Tibial nerve (tissue), 4 donors: Measurements from ENCODE around the gene STMP1. TPM values are rescaled to one million over a fixed set of nuclear protein-coding genes. Genes with fewer than 3 reads are reported as not detected.

Experiments
- DNase-seq, 2 donors: peaks; one replicate each; pipeline ENCODE4 v3.0.0-alpha.2; 2019; ENCODE audit warnings: low spot score in 2 of 2
- H3K27ac ChIP-seq, 4 donors: fragments of 200-600 bp; sonication (generic) in 3 of 4; one replicate each; pipeline ENCODE4 v1.5.1; 2017 to 2019; ENCODE audit warnings: mild to moderate bottlenecking in 1 of 4
- H3K27me3 ChIP-seq, 2 donors: fragments of 200-600 bp; sonication (generic) in 1 of 2; one replicate each; pipeline versions ENCODE4 v1.5.1 to v1.6.0; 2017 to 2019
- H3K36me3 ChIP-seq, 3 donors: fragments of 200-600 bp; sonication (generic); one replicate each; pipeline ENCODE4 v1.5.1; 2018 to 2019
- H3K4me1 ChIP-seq, 4 donors: fragments of 200-600 bp; sonication (generic) in 3 of 4; one replicate each; pipeline ENCODE4 v1.5.1; 2017 to 2019
- H3K4me3 ChIP-seq, 4 donors: fragments of 200-600 bp; sonication (generic) in 3 of 4; one replicate each; pipeline ENCODE4 v1.5.1; 2017 to 2019; ENCODE audit warnings: mild to moderate bottlenecking in 1 of 4, moderate library complexity in 1 of 4
- H3K9me3 ChIP-seq, 4 donors: fragments of 200-600 bp; sonication (generic) in 3 of 4; one replicate each; pipeline ENCODE4 v1.5.1; 2017 to 2019
- EP300 ChIP-seq, 2 donors: sonication (generic); formaldehyde crosslinking; IDR thresholded peaks; one replicate each; pipeline ENCODE4 v1.6.1; 2017; ENCODE audit warnings: antibody characterized with exemption in 2 of 2, mild to moderate bottlenecking in 1 of 2
- POLR2A ChIP-seq, 2 donors: fragments of 450-650 bp; IDR thresholded peaks; one replicate each; pipeline ENCODE4 v1.6.1; 2017; ENCODE audit warnings: antibody characterized with exemption in 2 of 2, mild to moderate bottlenecking in 2 of 2, moderate library complexity in 2 of 2
- WGBS, 2 donors: methylation state at CpG; one replicate each; pipeline ENCODE4 v1.1.5; 2018; 5-methylcytosine and 5-hydroxymethylcytosine counted together
- total RNA-seq, 4 donors: library from RNA; depleted of rRNA; stranded (reverse); fragments of >200 nt; gene quantifications; one replicate each; pipeline ENCODE4 v1.1.0, GENCODE V29; 2016
- TF ChIP-seq, protein P1 (sequence below), 5 experiments: fragments of 200-600 bp in 3 of 5; fragments of 450-650 bp in 2 of 5; sonication (generic) in 3 of 5; IDR thresholded peaks; one replicate each; pipeline ENCODE4 v1.5.1; 2016 to 2019; ENCODE audit warnings: antibody characterized with exemption in 5 of 5, mild to moderate bottlenecking in 3 of 5, moderate library complexity in 2 of 5

Gene STMP1
- total RNA-seq, 4 donors from 2014 or later: 17.1 to 23.9 (median 23.3) TPM

DNA sequence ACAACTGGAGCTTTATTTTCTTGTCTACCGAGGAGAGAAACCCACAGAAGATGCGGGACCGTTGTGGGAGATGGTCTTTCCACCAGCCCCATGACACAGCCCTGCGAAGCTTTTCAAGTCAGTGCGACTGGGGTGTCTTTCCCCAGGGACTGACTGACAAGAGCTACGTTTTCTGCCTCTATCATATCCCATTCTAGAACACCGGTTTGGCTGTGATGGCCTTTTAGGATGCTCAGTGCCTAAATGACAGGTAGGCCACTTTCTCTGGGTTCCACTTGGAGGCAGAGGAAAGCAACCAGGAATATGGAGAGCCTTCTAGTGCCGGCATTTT lies 48.8 kb downstream of the STMP1 start:
- Histone ChIP-seq H3K27ac (no peak overlapping the region), H3K4me1 (peaks cover 0 to 6% (median 0%) of the 10 kb centered on the region in 4 donors), H3K36me3 (peaks cover 0 to 4% (median 0%) of the 10 kb centered on the region in 3 donors), H3K4me3 (no peak overlapping the region), H3K27me3 (no peaks in the 10 kb centered on the region), H3K9me3 (no peaks in the 10 kb centered on the region)
- no peak for TF ChIP-seq EP300 (IDR thresholded peaks at IDR 0.05)
- TF ChIP-seq, protein P1, sequence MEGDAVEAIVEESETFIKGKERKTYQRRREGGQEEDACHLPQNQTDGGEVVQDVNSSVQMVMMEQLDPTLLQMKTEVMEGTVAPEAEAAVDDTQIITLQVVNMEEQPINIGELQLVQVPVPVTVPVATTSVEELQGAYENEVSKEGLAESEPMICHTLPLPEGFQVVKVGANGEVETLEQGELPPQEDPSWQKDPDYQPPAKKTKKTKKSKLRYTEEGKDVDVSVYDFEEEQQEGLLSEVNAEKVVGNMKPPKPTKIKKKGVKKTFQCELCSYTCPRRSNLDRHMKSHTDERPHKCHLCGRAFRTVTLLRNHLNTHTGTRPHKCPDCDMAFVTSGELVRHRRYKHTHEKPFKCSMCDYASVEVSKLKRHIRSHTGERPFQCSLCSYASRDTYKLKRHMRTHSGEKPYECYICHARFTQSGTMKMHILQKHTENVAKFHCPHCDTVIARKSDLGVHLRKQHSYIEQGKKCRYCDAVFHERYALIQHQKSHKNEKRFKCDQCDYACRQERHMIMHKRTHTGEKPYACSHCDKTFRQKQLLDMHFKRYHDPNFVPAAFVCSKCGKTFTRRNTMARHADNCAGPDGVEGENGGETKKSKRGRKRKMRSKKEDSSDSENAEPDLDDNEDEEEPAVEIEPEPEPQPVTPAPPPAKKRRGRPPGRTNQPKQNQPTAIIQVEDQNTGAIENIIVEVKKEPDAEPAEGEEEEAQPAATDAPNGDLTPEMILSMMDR (IDR thresholded peaks at IDR 0.05): no peak
- no peak for TF ChIP-seq POLR2A (IDR thresholded peaks at IDR 0.05)
- 55 to 60% methylated on average over 8 of the region's 8 CpGs for WGBS, 2 donors
- DNase-seq: no peak

DNA sequence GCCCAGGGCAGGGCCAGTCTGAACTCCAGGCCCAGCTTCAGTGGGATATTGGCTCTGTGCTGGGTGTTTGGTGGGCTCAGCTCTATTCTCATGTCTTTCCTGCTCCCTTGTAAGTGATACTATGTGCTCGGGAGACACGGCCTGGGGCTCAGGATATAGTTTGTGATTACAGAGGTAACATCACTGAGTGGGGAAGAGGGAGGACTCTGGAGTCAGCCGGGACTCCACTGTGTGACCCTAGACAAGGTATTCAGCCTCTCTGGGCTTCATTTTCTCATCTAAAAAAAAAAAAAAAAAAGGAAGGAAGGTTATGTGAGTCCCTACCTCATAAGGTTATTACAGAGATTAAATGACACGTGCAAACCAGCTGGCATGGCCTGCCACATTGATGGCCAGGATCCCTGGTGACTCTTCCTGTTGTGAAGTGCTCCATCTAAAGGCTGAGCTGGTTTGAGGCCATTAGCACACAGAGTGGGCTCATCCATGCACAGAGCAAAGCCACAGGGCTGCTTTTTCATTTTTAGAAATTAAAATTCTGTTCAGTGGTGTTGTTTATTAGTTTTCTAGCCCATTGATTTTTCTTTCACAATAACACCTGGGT lies 50.0 kb downstream of the STMP1 start:
- H3K4me1 ChIP-seq: peaks cover 0 to 6% (median 0%) of the 10 kb centered on the region in 4 donors
- peaks cover 0 to 4% (median 0%) of the 10 kb centered on the region in 3 donors for H3K36me3 ChIP-seq
- TF ChIP-seq, protein P1 (IDR thresholded peaks at IDR 0.05): no peak
- TF ChIP-seq EP300 (IDR thresholded peaks at IDR 0.05): no peak
- TF ChIP-seq POLR2A (IDR thresholded peaks at IDR 0.05): no peak
- DNase-seq: no peak
- no peak overlapping the region for H3K27ac ChIP-seq
- H3K27me3 ChIP-seq: peaks cover 0 to 4% of the 10 kb centered on the region in 2 donors
- H3K4me3 ChIP-seq: no peak overlapping the region
- 61 to 82% methylated on average over 4 of the region's 4 CpGs for WGBS, 2 donors
- no peaks in the 10 kb centered on the region for H3K9me3 ChIP-seq

DNA sequence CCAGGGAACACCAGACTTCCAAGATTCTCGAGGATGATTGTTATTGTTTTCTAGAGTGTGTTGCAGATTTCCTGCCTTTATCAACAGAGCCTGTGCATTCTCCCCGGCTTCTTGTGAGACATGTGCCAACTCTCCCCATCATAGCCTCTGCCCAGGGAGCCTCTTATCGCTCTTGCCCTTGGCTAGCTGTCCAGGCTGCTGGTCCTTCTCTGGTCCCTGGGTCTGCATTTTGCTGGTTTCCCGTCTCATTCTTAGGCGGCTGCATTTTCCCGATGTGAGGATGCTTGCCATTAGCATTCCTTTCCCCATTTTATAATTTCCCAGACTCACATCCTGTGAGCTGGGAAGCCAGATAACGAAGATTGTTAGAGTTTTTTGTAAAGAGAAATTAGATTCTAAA lies 50.5 kb downstream of the STMP1 start:
- 53 to 59% methylated on average over 7 of the region's 7 CpGs for WGBS, 2 donors
- peaks cover 0 to 4% of the 10 kb centered on the region in 2 donors for H3K27me3 ChIP-seq
- DNase-seq: no peak
- H3K27ac ChIP-seq: no peak overlapping the region
- H3K9me3 ChIP-seq: no peaks in the 10 kb centered on the region
- H3K4me1 ChIP-seq: peaks cover 0 to 6% (median 0%) of the 10 kb centered on the region in 4 donors
- peaks cover 0 to 4% (median 0%) of the 10 kb centered on the region in 3 donors for H3K36me3 ChIP-seq
- H3K4me3 ChIP-seq: no peak overlapping the region
- TF ChIP-seq, protein P1 (IDR thresholded peaks at IDR 0.05): no peak
- no peak for TF ChIP-seq EP300 (IDR thresholded peaks at IDR 0.05)
- TF ChIP-seq POLR2A (IDR thresholded peaks at IDR 0.05): no peak

DNA sequence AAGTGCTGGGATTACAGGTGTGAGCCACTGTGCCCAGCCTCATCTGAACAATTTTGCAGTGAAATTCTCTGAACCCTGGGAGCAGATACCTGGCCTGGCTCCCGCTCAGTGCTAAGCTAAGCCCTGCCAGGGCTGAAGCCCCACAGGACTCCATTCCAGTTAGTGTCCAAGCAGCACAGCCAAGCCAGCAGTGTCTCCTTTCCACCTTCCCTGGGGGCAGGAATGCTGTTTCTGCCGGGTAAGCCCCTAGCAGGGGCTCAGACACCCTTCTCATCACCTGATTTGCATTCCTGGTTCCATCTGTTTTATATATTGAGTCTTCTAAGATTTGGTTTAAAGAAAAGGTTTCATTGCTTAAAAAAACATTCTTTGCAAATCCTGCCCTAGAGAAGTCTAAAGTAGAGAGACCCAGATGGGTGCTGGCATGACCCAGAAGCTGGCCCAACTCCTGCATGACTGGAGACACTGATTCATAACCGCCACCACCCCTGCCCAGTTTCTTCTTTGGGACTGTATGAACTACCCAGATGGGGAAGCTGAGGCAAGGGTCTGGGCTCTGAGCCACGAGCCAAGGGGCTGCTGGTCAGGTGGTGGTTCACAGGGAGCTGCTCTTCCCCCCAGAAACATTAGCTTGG lies 51.6 kb downstream of the STMP1 start:
- no peak overlapping the region for H3K27ac ChIP-seq
- peaks cover 0 to 6% (median 0%) of the 10 kb centered on the region in 4 donors for H3K4me1 ChIP-seq
- H3K4me3 ChIP-seq: no peak overlapping the region
- no peak for TF ChIP-seq POLR2A (IDR thresholded peaks at IDR 0.05)
- no peaks in the 10 kb centered on the region for H3K9me3 ChIP-seq
- H3K27me3 ChIP-seq: peaks cover 0 to 4% of the 10 kb centered on the region in 2 donors
- H3K36me3 ChIP-seq: no peaks in the 10 kb centered on the region
- no peak for DNase-seq
- 72 to 79% methylated on average over 4 of the region's 4 CpGs for WGBS, 2 donors

DNA sequence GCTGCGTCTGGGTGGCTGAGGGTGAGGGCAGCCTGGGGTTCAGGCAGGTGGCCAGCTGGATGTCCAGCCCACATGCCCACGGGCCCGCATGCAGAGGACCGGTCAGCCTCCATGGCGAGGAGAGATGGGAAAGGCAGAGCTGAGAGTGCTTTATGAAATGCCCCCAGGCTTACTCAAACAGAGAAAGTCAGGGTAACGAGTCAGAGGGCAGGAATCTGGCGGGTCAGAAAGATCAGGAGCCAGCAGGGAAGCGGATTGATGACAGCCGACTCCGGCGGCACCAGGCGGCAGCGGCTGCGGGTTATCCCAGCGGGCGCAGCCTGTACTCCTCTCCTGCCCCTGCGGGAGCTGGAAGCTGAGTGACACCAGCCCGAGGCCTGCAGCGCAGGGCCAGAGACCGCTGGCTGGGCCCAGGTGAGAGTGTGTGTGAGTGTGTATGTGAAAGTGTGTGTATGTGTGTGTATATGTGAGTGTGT lies 52.3 kb downstream of the STMP1 start:
- Histone ChIP-seq H3K4me3 (no peak overlapping the region), H3K27me3 (peaks cover 0 to 4% of the 10 kb centered on the region in 2 donors), H3K4me1 (peaks cover 0 to 6% (median 0%) of the 10 kb centered on the region in 4 donors), H3K9me3 (no peaks in the 10 kb centered on the region), H3K36me3 (no peaks in the 10 kb centered on the region), H3K27ac (no peak overlapping the region)
- TF ChIP-seq POLR2A (IDR thresholded peaks at IDR 0.05): no peak
- WGBS, 2 donors: 52 to 58% methylated on average over 20 of the region's 20 CpGs
- DNase-seq: no peak

DNA sequence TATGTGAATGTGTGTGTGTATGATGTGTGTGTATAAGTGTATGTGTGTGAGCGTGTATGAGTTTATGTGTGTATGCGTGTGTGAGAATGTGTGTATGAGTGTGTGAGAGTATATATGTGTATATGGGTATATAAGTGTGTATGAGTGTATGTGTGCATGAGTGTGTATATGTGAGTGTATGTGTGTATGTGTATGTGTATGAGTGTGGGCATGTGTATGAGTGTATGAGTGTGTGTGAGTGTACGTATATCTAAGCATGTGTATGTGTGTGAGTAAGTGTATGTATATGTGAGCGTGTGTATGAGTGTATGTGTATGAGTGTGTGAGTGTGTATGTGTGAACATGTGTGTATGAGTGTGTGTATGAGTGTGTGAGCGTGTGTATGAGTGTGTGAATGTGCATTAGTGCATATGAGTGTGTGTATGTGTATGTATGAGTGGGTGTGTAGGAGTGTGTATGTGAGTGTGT lies 52.8 kb downstream of the STMP1 start:
- Histone ChIP-seq H3K27ac (no peak overlapping the region), H3K36me3 (no peaks in the 10 kb centered on the region), H3K4me3 (no peak overlapping the region), H3K9me3 (no peaks in the 10 kb centered on the region), H3K27me3 (peaks cover 0 to 4% of the 10 kb centered on the region in 2 donors), H3K4me1 (peaks cover 0 to 6% (median 0%) of the 10 kb centered on the region in 4 donors)
- 96 to 97% methylated on average over 5 of the region's 5 CpGs for WGBS, 2 donors
- no peak for DNase-seq
- TF ChIP-seq, protein P1 (IDR thresholded peaks at IDR 0.05): no peak
- no peak for TF ChIP-seq EP300 (IDR thresholded peaks at IDR 0.05)
- TF ChIP-seq POLR2A (IDR thresholded peaks at IDR 0.05): no peak
